ENCODE measurements around the gene MPV17L.
"Not testable (repeated sequence)": the region's sequence is repeated elsewhere in the genome, so short reads cannot be mapped to it uniquely, and the experiment has no call there.

The MPV17L gene

GRCh38 chr16:15425861-15426260, 30.3 kb downstream of the MPV17L start:
- Histone ChIP-seq H3K4me1 (no peaks in the 10 kb centered on the region), H3K9ac (no peak overlapping the region), H3K4me3 (ENCODE audit: low read depth, low read length) (no peak overlapping the region), H3K4me2 (ENCODE audit: low read length) (no peak overlapping the region), H3K27ac (no peak overlapping the region), H2AFZ (no peak overlapping the region), H3K9me3 (ENCODE audit: control insufficient read depth, low read length) (no peaks in the 10 kb centered on the region), H3K36me3 (ENCODE audit: control insufficient read depth, insufficient read depth, low read length) (no peaks in the 10 kb centered on the region), H3K27me3 (ENCODE audit: control insufficient read depth, insufficient read depth, low read length) (no peaks in the 10 kb centered on the region), H3K79me2 (no peaks in the 10 kb centered on the region)
- TF ChIP-seq CTCF (IDR thresholded peaks at IDR 0.05): no peak

- no peak overlapping the region for H3K27ac ChIP-seq
- no peak overlapping the region for H3K4me3 ChIP-seq (ENCODE audit: low read depth, low read length)
- H2AFZ ChIP-seq: no peak overlapping the region
- H3K27me3 ChIP-seq (ENCODE audit: control insufficient read depth, insufficient read depth, low read length): no peaks in the 10 kb centered on the region
- no peaks in the 10 kb centered on the region for H3K79me2 ChIP-seq
- no peaks in the 10 kb centered on the region for H3K36me3 ChIP-seq (ENCODE audit: control insufficient read depth, insufficient read depth, low read length)
- no peak overlapping the region for H3K4me2 ChIP-seq (ENCODE audit: low read length)
- H3K9me3 ChIP-seq (ENCODE audit: control insufficient read depth, low read length): no peaks in the 10 kb centered on the region
- H3K9ac ChIP-seq: no peak overlapping the region
- no peak for TF ChIP-seq CTCF (IDR thresholded peaks at IDR 0.05)
- H3K4me1 ChIP-seq: no peaks in the 10 kb centered on the region
Measured at GRCh38 chr16:15426796-15427195, 31.2 kb downstream of the MPV17L start.

- no peaks in the 10 kb centered on the region for H3K27me3 ChIP-seq (ENCODE audit: control insufficient read depth, insufficient read depth, low read length)
- peak overlapping the region; percentile 62 for H2AFZ ChIP-seq
- no peaks in the 10 kb centered on the region for H3K79me2 ChIP-seq
- H3K27ac ChIP-seq: no peak overlapping the region
- TF ChIP-seq CTCF (IDR thresholded peaks at IDR 0.05): peak; percentile 78
- no peak overlapping the region for H3K9ac ChIP-seq
- no peaks in the 10 kb centered on the region for H3K4me1 ChIP-seq
- H3K4me3 ChIP-seq (ENCODE audit: low read depth, low read length): no peak overlapping the region
- no peaks in the 10 kb centered on the region for H3K36me3 ChIP-seq (ENCODE audit: control insufficient read depth, insufficient read depth, low read length)
- no peaks in the 10 kb centered on the region for H3K9me3 ChIP-seq (ENCODE audit: control insufficient read depth, low read length)
- H3K4me2 ChIP-seq (ENCODE audit: low read length): peak overlapping the region; percentile 29
Measured at GRCh38 chr16:15427648-15428239, 32.2 kb downstream of the MPV17L start.

GRCh38 chr16:15430884-15431283, 35.3 kb downstream of the MPV17L start:
- not testable (repeated sequence) for H3K36me3 ChIP-seq (ENCODE audit: control insufficient read depth, insufficient read depth, low read length); H3K9ac ChIP-seq; H3K79me2 ChIP-seq; H3K27me3 ChIP-seq (ENCODE audit: control insufficient read depth, insufficient read depth, low read length); H3K4me2 ChIP-seq (ENCODE audit: low read length); H3K4me1 ChIP-seq; H2AFZ ChIP-seq; H3K9me3 ChIP-seq (ENCODE audit: control insufficient read depth, low read length); H3K27ac ChIP-seq; H3K4me3 ChIP-seq (ENCODE audit: low read depth, low read length)

GRCh38 chr16:15434079-15434424, 38.5 kb downstream of the MPV17L start:
- Histone ChIP-seq H3K4me1 (peaks cover 4% of the 10 kb centered on the region), H3K9ac (no peak overlapping the region), H3K27ac (no peak overlapping the region), H3K4me2 (ENCODE audit: low read length) (peak overlapping the region; percentile 59), H3K27me3 (ENCODE audit: control insufficient read depth, insufficient read depth, low read length) (no peaks in the 10 kb centered on the region), H3K36me3 (ENCODE audit: control insufficient read depth, insufficient read depth, low read length) (no peaks in the 10 kb centered on the region), H3K9me3 (ENCODE audit: control insufficient read depth, low read length) (no peaks in the 10 kb centered on the region), H3K79me2 (peaks cover 12% of the 10 kb centered on the region), H3K4me3 (ENCODE audit: low read depth, low read length) (peak overlapping the region; percentile 42), H2AFZ (peak overlapping the region; percentile 78)
- TF ChIP-seq CTCF (IDR thresholded peaks at IDR 0.05): no peak
